SK-N-SH treated with all-trans-retinoic acid at 6 μM for 48 hours (cell line): ENCODE data around the gene UHRF1.
"Not testable (repeated sequence)": the region's sequence is repeated elsewhere in the genome, so short reads cannot be mapped to it uniquely, and the experiment has no call there.

Experiments used
- ATAC-seq: fragments of 200-7000 bp; cut with Tn5 transposase; 3 replicates; pipeline ENCODE4 v1.9.1; 2020; ENCODE audit warnings: mild to moderate bottlenecking, moderate library complexity
- ARNTL ChIP-seq: fragments of 450-650 bp; formaldehyde crosslinking; IDR thresholded peaks from 2 replicates; pipeline ENCODE4 v1.5.0; 2020; ENCODE audit warnings: low read depth, mild to moderate bottlenecking, moderate library complexity, borderline replicate concordance
- BACH2 ChIP-seq: fragments of 250-450 bp; sonication (Bioruptor Pico); IDR thresholded peaks from 2 replicates; pipeline ENCODE4 v1.9.0; 2021; ENCODE audit warnings: mild to moderate bottlenecking, borderline replicate concordance
- CREB5 ChIP-seq: fragments of 250-450 bp; sonication (Bioruptor Pico); IDR thresholded peaks from 2 replicates; pipeline ENCODE4 v1.5.1; 2020; ENCODE audit warnings: low read depth, mild to moderate bottlenecking, moderate library complexity
- CSDC2 ChIP-seq: fragments of 250-450 bp; sonication (Bioruptor Pico); IDR thresholded peaks from 2 replicates; pipeline ENCODE4 v1.5.0; 2020; ENCODE audit warnings: mild to moderate bottlenecking, moderate library complexity
- GLIS3 ChIP-seq: fragments of 250-450 bp; sonication (Bioruptor Pico); IDR thresholded peaks from 2 replicates; pipeline ENCODE4 v1.5.0; 2020; ENCODE audit warnings: mild to moderate bottlenecking, moderate library complexity
- ISL1 ChIP-seq: fragments of 250-450 bp; sonication (Bioruptor Pico); IDR thresholded peaks from 2 replicates; pipeline ENCODE4 v2.1.2; 2022; ENCODE audit warnings: mild to moderate bottlenecking, moderate library complexity
- OSR1 ChIP-seq: fragments of 250-450 bp; sonication (Bioruptor Pico); IDR thresholded peaks from 2 replicates; pipeline ENCODE4 v1.8.0; 2022; ENCODE audit warnings: moderate library complexity, mild to moderate bottlenecking, inconsistent platforms
- PATZ1 ChIP-seq: fragments of 250-450 bp; sonication (Bioruptor Pico); IDR thresholded peaks from 2 replicates; pipeline ENCODE4 v1.8.0; 2020; ENCODE audit warnings: mild to moderate bottlenecking, moderate library complexity, borderline replicate concordance
- POU6F1 ChIP-seq: fragments of 250-450 bp; sonication (Bioruptor Pico); IDR thresholded peaks from 2 replicates; pipeline ENCODE4 v1.8.0; 2021; ENCODE audit warnings: low read depth, mild to moderate bottlenecking, moderate library complexity, borderline replicate concordance
- PPARA ChIP-seq: fragments of 250-450 bp; sonication (Bioruptor Pico); IDR thresholded peaks from 2 replicates; pipeline ENCODE4 v1.5.0; 2020; ENCODE audit warnings: mild to moderate bottlenecking, borderline replicate concordance
- RARB ChIP-seq: fragments of 250-450 bp; sonication (Bioruptor Pico); IDR thresholded peaks from 2 replicates; pipeline ENCODE4 v1.8.0; 2021; ENCODE audit warnings: mild to moderate bottlenecking, moderate library complexity
- SNAI2 ChIP-seq: fragments of 250-450 bp; sonication (Bioruptor Pico); IDR thresholded peaks from 2 replicates; pipeline ENCODE4 v1.5.0; 2020; ENCODE audit warnings: mild to moderate bottlenecking, moderate library complexity
- TCF4 ChIP-seq: fragments of 250-450 bp; sonication (Bioruptor Pico); IDR thresholded peaks from 2 replicates; pipeline ENCODE4 v1.8.0; 2021; ENCODE audit warnings: mild to moderate bottlenecking, moderate library complexity, borderline replicate concordance
- TOX ChIP-seq: fragments of 250-450 bp; sonication (Bioruptor Pico); IDR thresholded peaks from 2 replicates; pipeline ENCODE4 v1.8.0; 2021; ENCODE audit warnings: mild to moderate bottlenecking, moderate library complexity, borderline replicate concordance
- ZC3H10 ChIP-seq: fragments of 250-450 bp; sonication (Bioruptor Pico); IDR thresholded peaks from 2 replicates; pipeline ENCODE4 v1.5.1; 2021; ENCODE audit warnings: mild to moderate bottlenecking, moderate library complexity
- ZFP3 ChIP-seq: fragments of 250-450 bp; sonication (Bioruptor Pico); IDR thresholded peaks from 2 replicates; pipeline ENCODE4 v1.5.0; 2020; ENCODE audit warnings: mild to moderate bottlenecking, moderate library complexity
- ZNF70 ChIP-seq: fragments of 450-650 bp; formaldehyde crosslinking; IDR thresholded peaks from 2 replicates; pipeline ENCODE4 v1.5.0; 2020; ENCODE audit warnings: mild to moderate bottlenecking, moderate library complexity
- ZNF8 ChIP-seq: fragments of 450-650 bp; formaldehyde crosslinking; IDR thresholded peaks from 2 replicates; pipeline ENCODE4 v1.5.0; 2020; ENCODE audit warnings: mild to moderate bottlenecking, moderate library complexity
- TF ChIP-seq, protein P1 (sequence below): fragments of 250-450 bp; sonication (Bioruptor Pico); IDR thresholded peaks from 2 replicates; pipeline ENCODE4 v1.5.1; 2021; ENCODE audit warnings: mild to moderate bottlenecking, moderate library complexity

UHRF1 gene

GRCh38 chr19:4891066-4891465, 18.2 kb upstream of the UHRF1 start:
- no peak for ATAC-seq
- TF ChIP-seq ISL1 (CRISPR knock-in tag) (no peak), TOX (CRISPR knock-in tag) (no peak), CREB5 (no peak), PPARA (CRISPR knock-in tag) (no peak), ZNF8 (CRISPR knock-in tag) (no peak), SNAI2 (CRISPR knock-in tag) (no peak), ZC3H10 (CRISPR knock-in tag) (no peak), CSDC2 (CRISPR knock-in tag) (no peak), RARB (CRISPR knock-in tag) (no peak), OSR1 (CRISPR knock-in tag) (no peak), BACH2 (CRISPR knock-in tag) (no peak), ZNF70 (no peak), ZFP3 (CRISPR knock-in tag) (no peak), POU6F1 (no peak)

GRCh38 chr19:4892962-4893361, 16.3 kb upstream of the UHRF1 start:
- ATAC-seq: not testable (repeated sequence)

DNA sequence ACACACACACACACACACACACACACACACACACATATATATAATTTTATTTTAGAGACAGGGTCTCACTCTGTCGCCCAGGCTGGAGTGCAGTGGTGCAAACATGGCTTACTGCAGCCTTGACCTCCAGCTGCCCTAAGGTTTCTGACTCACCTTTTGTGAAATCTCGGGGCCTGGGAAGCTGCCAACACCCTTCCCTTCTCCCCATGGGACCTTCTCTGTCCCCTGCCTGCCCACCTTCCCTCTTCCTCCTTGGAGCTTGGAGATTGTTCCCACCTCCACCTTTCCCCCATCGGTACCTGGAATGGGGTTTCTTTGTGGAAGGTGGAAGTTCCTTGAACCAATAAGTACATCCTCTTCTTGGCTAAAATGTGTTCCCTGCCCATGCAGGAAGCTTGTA, 12.9 kb upstream of the UHRF1 start:
- no peak for ATAC-seq
- TF ChIP-seq PATZ1 (CRISPR knock-in tag) (no peak), ZFP3 (CRISPR knock-in tag) (no peak), GLIS3 (CRISPR knock-in tag) (no peak), ISL1 (CRISPR knock-in tag) (no peak), BACH2 (CRISPR knock-in tag) (no peak), RARB (CRISPR knock-in tag) (no peak), PPARA (CRISPR knock-in tag) (no peak), CSDC2 (CRISPR knock-in tag) (no peak), ZNF8 (CRISPR knock-in tag) (no peak), SNAI2 (CRISPR knock-in tag) (no peak), ZNF70 (no peak), ZC3H10 (CRISPR knock-in tag) (no peak), TCF4 (CRISPR knock-in tag) (no peak)
- TF ChIP-seq, protein P1, sequence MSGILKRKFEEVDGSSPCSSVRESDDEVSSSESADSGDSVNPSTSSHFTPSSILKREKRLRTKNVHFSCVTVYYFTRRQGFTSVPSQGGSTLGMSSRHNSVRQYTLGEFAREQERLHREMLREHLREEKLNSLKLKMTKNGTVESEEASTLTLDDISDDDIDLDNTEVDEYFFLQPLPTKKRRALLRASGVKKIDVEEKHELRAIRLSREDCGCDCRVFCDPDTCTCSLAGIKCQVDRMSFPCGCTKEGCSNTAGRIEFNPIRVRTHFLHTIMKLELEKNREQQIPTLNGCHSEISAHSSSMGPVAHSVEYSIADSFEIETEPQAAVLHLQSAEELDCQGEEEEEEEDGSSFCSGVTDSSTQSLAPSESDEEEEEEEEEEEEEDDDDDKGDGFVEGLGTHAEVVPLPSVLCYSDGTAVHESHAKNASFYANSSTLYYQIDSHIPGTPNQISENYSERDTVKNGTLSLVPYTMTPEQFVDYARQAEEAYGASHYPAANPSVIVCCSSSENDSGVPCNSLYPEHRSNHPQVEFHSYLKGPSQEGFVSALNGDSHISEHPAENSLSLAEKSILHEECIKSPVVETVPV (CRISPR knock-in tag): no peak
- TF ChIP-seq, all 23 proteins: peak for 0

DNA sequence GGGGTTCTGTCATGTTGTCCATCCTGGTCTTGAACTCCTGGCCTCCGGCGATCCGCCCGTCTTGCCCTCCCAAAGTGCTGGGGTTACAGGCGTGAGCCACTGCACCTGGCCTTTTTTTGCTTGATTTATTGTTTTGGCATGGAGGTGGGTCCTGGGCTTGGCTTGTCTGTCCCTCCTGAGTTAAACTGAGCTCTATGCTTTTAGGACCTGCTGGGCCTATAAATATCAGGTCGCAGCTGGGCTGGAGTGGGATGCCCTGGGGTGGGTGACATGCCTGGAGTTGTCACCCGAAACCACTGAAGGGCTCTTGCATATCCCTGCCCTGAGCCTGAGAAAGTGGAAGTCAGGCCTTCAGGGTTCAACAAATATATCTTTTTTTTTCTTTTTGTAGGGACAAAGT, 12.2 kb upstream of the UHRF1 start:
- TF ChIP-seq PPARA (CRISPR knock-in tag) (no peak), CSDC2 (CRISPR knock-in tag) (no peak), ISL1 (CRISPR knock-in tag) (no peak), POU6F1 (no peak), ARNTL (CRISPR knock-in tag) (no peak), ZNF70 (no peak), ZFP3 (CRISPR knock-in tag) (no peak), GLIS3 (CRISPR knock-in tag) (no peak), CREB5 (no peak)
- TF ChIP-seq, all 23 proteins: peak for 0
- ATAC-seq: no peak

GRCh38 chr19:4900879-4901278, 8.4 kb upstream of the UHRF1 start:
- ATAC-seq: not testable (repeated sequence)
